GM18861 (cell line): ENCODE measurements around the gene RASD1.
"Not testable (repeated sequence)": the region's sequence is repeated elsewhere in the genome, so short reads cannot be mapped to it uniquely, and the experiment has no call there.

Experiments used
- ATAC-seq: cut with Tn5 transposase; IDR thresholded peaks from one replicate; pipeline ENCODE4 v1.9.1; 2021; ENCODE audit not compliant: unreplicated experiment

RASD1 gene

GRCh38 chr17:17472333-17472920 is 23.8 kb downstream of the RASD1 start:
- no peak for ATAC-seq

GRCh38 chr17:17469996-17470395 is 26.2 kb downstream of the RASD1 start:
- no peak for ATAC-seq

GRCh38 chr17:17469358-17469757 is 26.8 kb downstream of the RASD1 start:
- no peak for ATAC-seq

GRCh38 chr17:17468217-17469010 is 27.8 kb downstream of the RASD1 start:
- ATAC-seq, result no peak

- no peak for ATAC-seq
Observed at GRCh38 chr17:17467720-17468119, 28.5 kb downstream of the RASD1 start.

- ATAC-seq, result no peak
Observed at GRCh38 chr17:17467016-17467415, 29.2 kb downstream of the RASD1 start.

GRCh38 chr17:17466511-17466910 is 29.7 kb downstream of the RASD1 start:
- no peak for ATAC-seq

- ATAC-seq, result not testable (repeated sequence)
Observed at GRCh38 chr17:17465878-17466277, 30.3 kb downstream of the RASD1 start.

GRCh38 chr17:17463821-17464220 is 32.4 kb downstream of the RASD1 start:
- no peak for ATAC-seq

- no peak for ATAC-seq
Observed at GRCh38 chr17:17462048-17462824, 34.0 kb downstream of the RASD1 start.

GRCh38 chr17:17460038-17460437 is 36.2 kb downstream of the RASD1 start:
- no peak for ATAC-seq

GRCh38 chr17:17457680-17458079 is 38.5 kb downstream of the RASD1 start:
- no peak for ATAC-seq

GRCh38 chr17:17456251-17456650 is 39.9 kb downstream of the RASD1 start:
- ATAC-seq, result no peak

- no peak for ATAC-seq
Observed at GRCh38 chr17:17455173-17455572, 41.0 kb downstream of the RASD1 start.

GRCh38 chr17:17454700-17455099 is 41.5 kb downstream of the RASD1 start:
- not testable (repeated sequence) for ATAC-seq

GRCh38 chr17:17454276-17454675 is 41.9 kb downstream of the RASD1 start:
- ATAC-seq, result no peak

GRCh38 chr17:17453088-17453487 is 43.1 kb downstream of the RASD1 start:
- no peak for ATAC-seq

GRCh38 chr17:17448723-17449122 is 47.5 kb downstream of the RASD1 start:
- ATAC-seq, result no peak

GRCh38 chr17:17448076-17448475 is 48.1 kb downstream of the RASD1 start:
- ATAC-seq, result no peak

- no peak for ATAC-seq
Observed at GRCh38 chr17:17447264-17447663, 48.9 kb downstream of the RASD1 start.

- no peak for ATAC-seq
Observed at GRCh38 chr17:17446666-17447155, 49.5 kb downstream of the RASD1 start.
